GM12878 (cell line): Measurements from ENCODE around the gene MAD1L1. TPM values are rescaled to one million over a fixed set of nuclear protein-coding genes. Genes with fewer than 3 reads are reported as not detected.

Experiments
- ATAC-seq: fragments of 200-7000 bp; cut with Tn5 transposase; 3 replicates; pipeline ENCODE4 v1.9.1; 2020; ENCODE audit warnings: mild to moderate bottlenecking, moderate library complexity
- BruUV-seq: library from RNA; stranded (reverse); fragments of 400-500 nt; replicated peaks from 2 replicates; lab custom pipeline; 2021; lab: Mats Ljungman, UMichigan
- CTCF ChIA-PET: fragments of 300-600 bp; sonication (Branson Sonifier 250); formaldehyde crosslinking; extraction: SDS; loops from one replicate; lab custom pipeline; 2021; ENCODE audit warnings: inconsistent platforms; lab: Yijun Ruan, JAX
- POLR2A ChIA-PET: fragments of 350-600 bp; formaldehyde crosslinking; extraction: SDS; loops from one replicate; lab custom pipeline; 2021; ENCODE audit warnings: inconsistent platforms; lab: Charles Lee
- RAD21 ChIA-PET: fragments of 300-600 bp; sonication (Branson Sonifier 250); formaldehyde crosslinking; loops from one replicate; lab custom pipeline; 2023; ENCODE audit warnings: antibody characterized with exemption; ENCODE audit not compliant: unreplicated experiment; lab: Charles Lee
- SMC1A ChIA-PET: fragments of 300-600 bp; sonication (Branson Sonifier 250); formaldehyde crosslinking; loops from one replicate; lab custom pipeline; 2023; ENCODE audit not compliant: unreplicated experiment, uncharacterized antibody; lab: Charles Lee
- DNase-seq: peaks from one replicate; pipeline ENCODE4 v3.0.0-alpha.2; 2011; ENCODE audit warnings: low read depth, low spot score
- FAIRE-seq: peaks from 3 replicates; lab custom pipeline; 2011; peaks lifted over from hg19 to GRCh38; lab: Jason Lieb, UNC
- H2AFZ ChIP-seq: 2 replicates; pipeline ENCODE4 v1.6.0; 2011; ENCODE audit warnings: low read depth, low read length, control low read depth; ENCODE audit not compliant: control insufficient read depth
- H3K27ac ChIP-seq: 2 replicates; pipeline ENCODE4 v1.5.1; 2011; ENCODE audit warnings: control low read depth; ENCODE audit not compliant: control insufficient read depth, insufficient read depth
- H3K27me3 ChIP-seq, 2 experiments: replicated peaks in 1 of 2; 2 replicates each; pipeline versions ENCODE4 v1.6.0 to v1.6.1; 2011; ENCODE audit warnings: low read length in 1 of 2; ENCODE audit not compliant: control insufficient read depth in 2 of 2, insufficient read depth in 2 of 2
- H3K36me3 ChIP-seq, 2 experiments: 2 replicates each; pipeline ENCODE4 v1.5.1; 2011; ENCODE audit warnings: low read length in 1 of 2; ENCODE audit not compliant: control insufficient read depth in 2 of 2, insufficient read depth in 2 of 2
- H3K4me1 ChIP-seq: 2 replicates; pipeline ENCODE4 v1.6.1; 2011; ENCODE audit warnings: mild to moderate bottlenecking, low read length, moderate library complexity, mixed read lengths; ENCODE audit not compliant: control insufficient read depth, insufficient read depth
- H3K4me2 ChIP-seq: 2 replicates; pipeline ENCODE4 v1.6.0; 2011; ENCODE audit warnings: control low read depth; ENCODE audit not compliant: control insufficient read depth, insufficient read depth
- H3K4me3 ChIP-seq: fragments of 200-600 bp; sonication (generic); 2 replicates; pipeline ENCODE4 v1.5.1; 2016
- H3K79me2 ChIP-seq: 2 replicates; pipeline ENCODE4 v1.6.0; 2011; ENCODE audit warnings: low read length; ENCODE audit not compliant: control insufficient read depth, insufficient read depth
- H3K9ac ChIP-seq: 2 replicates; pipeline ENCODE4 v1.8.0; 2011; ENCODE audit warnings: low read length, control low read depth, mixed read lengths; ENCODE audit not compliant: control insufficient read depth, insufficient read depth
- H3K9me3 ChIP-seq: replicated peaks from 3 replicates; pipeline ENCODE4 v1.5.1; 2011; ENCODE audit warnings: mild to moderate bottlenecking, low read length; ENCODE audit not compliant: control insufficient read depth, insufficient read depth
- H4K20me1 ChIP-seq: 2 replicates; pipeline ENCODE4 v1.6.0; 2011; ENCODE audit not compliant: control insufficient read depth, insufficient read depth
- ATF3 ChIP-seq: IDR thresholded peaks from 2 replicates; pipeline ENCODE4 v1.6.1; 2011; ENCODE audit warnings: low read depth, mild to moderate bottlenecking, low read length, moderate library complexity, borderline replicate concordance; ENCODE audit errors: extremely low read depth
- BCLAF1 ChIP-seq: fragments of 450-650 bp; IDR thresholded peaks from 2 replicates; pipeline ENCODE4 v1.6.1; 2017; ENCODE audit warnings: antibody characterized with exemption, mild to moderate bottlenecking, moderate library complexity
- CBX5 ChIP-seq: sonication (generic); IDR thresholded peaks from 2 replicates; pipeline ENCODE4 v1.6.1; 2016; ENCODE audit warnings: low read depth, moderate library complexity, mild to moderate bottlenecking, inconsistent platforms
- ESRRA ChIP-seq: IDR thresholded peaks from 2 replicates; pipeline ENCODE4 v1.6.1; 2012; ENCODE audit warnings: mild to moderate bottlenecking, low read length, improper control_type of control experiment
- ETV6 ChIP-seq, 2 experiments: fragments of 450-650 bp in 1 of 2; IDR thresholded peaks in 1 of 2; conservative IDR thresholded peaks in 1 of 2; 2 replicates each; pipeline ENCODE4 v1.6.1; 2014; ENCODE audit warnings: antibody characterized with exemption in 1 of 2, borderline replicate concordance in 1 of 2, low read depth in 1 of 2, mild to moderate bottlenecking in 1 of 2, moderate library complexity in 1 of 2
- SIX5 ChIP-seq: IDR thresholded peaks from 2 replicates; pipeline ENCODE4 v1.6.1; 2011; ENCODE audit warnings: mild to moderate bottlenecking, low read depth, low read length, moderate library complexity; ENCODE audit not compliant: severe bottlenecking
- TARDBP ChIP-seq: IDR thresholded peaks from 2 replicates; pipeline ENCODE4 v1.6.1; 2016; ENCODE audit warnings: borderline replicate concordance
- TCF3 ChIP-seq: IDR thresholded peaks from 2 replicates; pipeline ENCODE4 v1.6.1; 2012; ENCODE audit warnings: low read depth, mild to moderate bottlenecking, low read length, borderline replicate concordance; ENCODE audit not compliant: insufficient read depth
- WGBS: methylation state at CpG from one replicate; pipeline ENCODE4 v1.1.6; 2016; ENCODE audit warnings: low lambda C conversion rate; ENCODE audit not compliant: insufficient replicate concordance, insufficient coverage; ENCODE audit errors: missing lambda C conversion rate; 5-methylcytosine and 5-hydroxymethylcytosine counted together
- in situ Hi-C: fragments of 300-500 bp; cut with MboI; formaldehyde crosslinking; loops from 9 replicates; pipeline ENCODE4 v1.14.3; 2018; ENCODE audit warnings: mixed read lengths
- intact Hi-C: fragments of 100-400 bp; cut with micrococcal nuclease; formaldehyde crosslinking; loops from one replicate; pipeline ENCODE4 v1.14.2; 2022; ENCODE audit not compliant: unreplicated experiment
- polyA plus RNA-seq, 11 experiments: library from polyadenylated mRNA; depleted of rRNA in 4 of 11; unstranded in 6 of 11; stranded (reverse) in 5 of 11; fragments of >200 nt; fragmentation: Nextera tagmentation in 4 of 11; fragmentation: Illumina TruSeq in 1 of 11; extraction: Ambion mirVana in 4 of 11; extraction: Trizol in 1 of 11; gene quantifications; 1 replicate in 1 of 11; 2 replicates in 10 of 11; pipeline versions ENCODE4 v1.2.1 to v1.2.3, GENCODE V29; 2011 to 2016; ENCODE audit warnings: inconsistent platforms in 2 of 11, missing spikeins in 2 of 11, low read depth in 1 of 11
- total RNA-seq, 4 experiments: library from RNA; depleted of rRNA in 3 of 4; stranded (reverse); fragments of >200 nt in 3 of 4; fragmentation: Illumina TruSeq in 1 of 4; extraction: Trizol in 1 of 4; gene quantifications; 2 replicates each; pipeline versions ENCODE4 v1.2.1 to v1.2.3, GENCODE V29; 2013 to 2021
- TF ChIP-seq, protein P1 (sequence below): IDR thresholded peaks from 2 replicates; pipeline ENCODE4 v1.6.1; 2011; ENCODE audit warnings: mild to moderate bottlenecking, low read depth, low read length, moderate library complexity; ENCODE audit not compliant: insufficient replicate concordance
- TF ChIP-seq, protein P2 (sequence below): fragments of 450-650 bp; formaldehyde crosslinking; IDR thresholded peaks from 2 replicates; pipeline ENCODE4 v1.4.0; 2022; ENCODE audit warnings: mild to moderate bottlenecking, moderate library complexity

The MAD1L1 gene
- total and polyA plus RNA-seq, 10 of the 15 experiments (the other 5 are each of a cell fraction or from before 2014, with no cell fraction given): 2.2 to 76.8 (median 38.3) TPM

- TF ChIP-seq TCF3: no peak
- TF ChIP-seq, all 136 proteins: peak for 0
Measured at GRCh38 chr7:1866601-1867000, 366.1 kb downstream of the MAD1L1 start (continued).

- Histone ChIP-seq H2AFZ (no peak overlapping the region), H3K4me3 (no peak overlapping the region), H3K4me2 (no peak overlapping the region), H3K9ac (no peak overlapping the region), H3K27ac (no peak overlapping the region), H3K36me3 (no peaks in the 10 kb centered on the region; a peak in 1 of 4 replicates), H4K20me1 (no peaks in the 10 kb centered on the region), H3K79me2 (no peaks in the 10 kb centered on the region), H3K27me3 (no peaks in the 10 kb centered on the region), H3K4me1 (no peaks in the 10 kb centered on the region), H3K9me3 (no peaks in the 10 kb centered on the region)
- RAD21 ChIA-PET: no interaction called here
- no peak for DNase-seq
- 83% methylated on average over 17 of the region's 19 CpGs for WGBS
- CTCF ChIA-PET: no interaction called here
- TF ChIP-seq ATF3 (no peak), SIX5 (no peak), CBX5 (no peak), ETV6 (conservative IDR thresholded peaks at IDR 0.05 in 1 of 2, IDR thresholded peaks at IDR 0.05 in 1 of 2; ENCODE audit: borderline replicate concordance in 1 of 2, low read depth in 1 of 2) (no peak), TARDBP (no peak), BCLAF1 (no peak), ESRRA (no peak)
- TF ChIP-seq, protein P1, sequence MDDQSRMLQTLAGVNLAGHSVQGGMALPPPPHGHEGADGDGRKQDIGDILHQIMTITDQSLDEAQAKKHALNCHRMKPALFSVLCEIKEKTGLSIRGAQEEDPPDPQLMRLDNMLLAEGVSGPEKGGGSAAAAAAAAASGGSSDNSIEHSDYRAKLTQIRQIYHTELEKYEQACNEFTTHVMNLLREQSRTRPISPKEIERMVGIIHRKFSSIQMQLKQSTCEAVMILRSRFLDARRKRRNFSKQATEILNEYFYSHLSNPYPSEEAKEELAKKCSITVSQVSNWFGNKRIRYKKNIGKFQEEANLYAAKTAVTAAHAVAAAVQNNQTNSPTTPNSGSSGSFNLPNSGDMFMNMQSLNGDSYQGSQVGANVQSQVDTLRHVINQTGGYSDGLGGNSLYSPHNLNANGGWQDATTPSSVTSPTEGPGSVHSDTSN: no peak
- TF ChIP-seq, protein P2, sequence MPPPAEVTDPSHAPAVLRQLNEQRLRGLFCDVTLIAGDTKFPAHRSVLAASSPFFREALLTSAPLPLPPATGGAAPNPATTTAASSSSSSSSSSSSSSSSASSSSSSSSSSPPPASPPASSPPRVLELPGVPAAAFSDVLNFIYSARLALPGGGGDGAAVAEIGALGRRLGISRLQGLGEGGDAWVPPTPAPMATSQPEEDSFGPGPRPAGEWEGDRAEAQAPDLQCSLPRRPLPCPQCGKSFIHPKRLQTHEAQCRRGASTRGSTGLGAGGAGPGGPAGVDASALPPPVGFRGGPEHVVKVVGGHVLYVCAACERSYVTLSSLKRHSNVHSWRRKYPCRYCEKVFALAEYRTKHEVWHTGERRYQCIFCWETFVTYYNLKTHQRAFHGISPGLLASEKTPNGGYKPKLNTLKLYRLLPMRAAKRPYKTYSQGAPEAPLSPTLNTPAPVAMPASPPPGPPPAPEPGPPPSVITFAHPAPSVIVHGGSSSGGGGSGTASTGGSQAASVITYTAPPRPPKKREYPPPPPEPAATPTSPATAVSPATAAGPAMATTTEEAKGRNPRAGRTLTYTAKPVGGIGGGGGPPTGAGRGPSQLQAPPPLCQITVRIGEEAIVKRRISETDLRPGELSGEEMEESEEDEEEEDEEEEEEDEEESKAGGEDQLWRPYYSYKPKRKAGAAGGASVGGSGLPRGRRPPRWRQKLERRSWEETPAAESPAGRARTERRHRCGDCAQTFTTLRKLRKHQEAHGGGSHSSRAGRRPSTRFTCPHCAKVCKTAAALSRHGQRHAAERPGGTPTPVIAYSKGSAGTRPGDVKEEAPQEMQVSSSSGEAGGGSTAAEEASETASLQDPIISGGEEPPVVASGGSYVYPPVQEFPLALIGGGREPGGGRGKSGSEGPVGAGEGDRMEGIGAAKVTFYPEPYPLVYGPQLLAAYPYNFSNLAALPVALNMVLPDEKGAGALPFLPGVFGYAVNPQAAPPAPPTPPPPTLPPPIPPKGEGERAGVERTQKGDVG: no peak
- POLR2A ChIA-PET: no interaction called here
- FAIRE-seq: no peak
- SMC1A ChIA-PET: no interaction called here
- in situ Hi-C loops: no loop called here
- intact Hi-C loops: no loop called here
- ATAC-seq: no peak
- no TSS peak for BruUV-seq
Measured at GRCh38 chr7:1865571-1866255, 367.0 kb downstream of the MAD1L1 start.
